SKM-1 treated with dmso at 0.1 percent for 144 hours (cell line): ENCODE measurements around the gene ARSB.
"Not testable (repeated sequence)": the region's sequence is repeated elsewhere in the genome, so short reads cannot be mapped to it uniquely, and the experiment has no call there.

ENCODE experiments used
- DNase-seq: peaks from one replicate; lab custom pipeline; 2025; ENCODE audit not compliant: unreplicated experiment; lab: John Stamatoyannopoulos, UW

The ARSB gene

GRCh38 chr5:78851891-78852290 is 133.2 kb downstream of the ARSB start:
- not testable (repeated sequence) for DNase-seq

DNA sequence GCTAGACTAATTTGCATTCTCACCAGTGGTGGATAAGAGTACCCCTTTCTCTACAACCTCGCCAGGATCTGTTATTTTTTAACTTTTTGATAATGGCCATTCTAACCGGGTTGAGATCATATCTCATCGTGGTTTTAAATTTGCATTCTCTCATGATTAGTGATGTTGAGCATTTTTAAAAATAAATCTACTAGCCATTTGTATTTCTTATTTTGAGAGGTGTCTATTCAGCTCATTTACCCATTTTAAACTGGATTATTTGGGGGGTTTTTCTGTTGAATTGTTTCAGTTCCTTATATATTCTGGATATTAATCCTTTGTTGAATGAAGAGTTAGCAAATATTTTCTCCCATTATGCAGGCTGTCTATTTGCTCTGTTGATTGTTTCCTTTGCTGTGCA is 139.6 kb downstream of the ARSB start:
- no peak for DNase-seq

DNA sequence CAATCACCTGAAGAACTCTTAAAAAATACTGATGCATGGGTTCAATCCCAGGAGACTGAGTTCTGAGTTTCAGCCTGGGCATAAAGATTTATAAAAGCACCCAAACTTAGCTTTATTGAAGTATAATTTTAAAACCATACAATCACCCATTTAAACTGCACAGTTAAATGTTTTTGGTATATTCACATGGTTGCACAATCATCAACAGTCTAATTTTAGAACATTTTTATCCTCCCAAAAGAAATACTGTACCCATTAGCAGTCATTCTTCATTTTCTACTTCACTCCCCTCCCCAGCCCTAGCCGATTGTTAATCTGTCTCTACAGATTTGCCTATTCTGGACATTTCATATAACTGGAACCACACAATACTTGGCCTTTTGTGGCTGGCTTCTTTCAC is 141.7 kb downstream of the ARSB start:
- no peak for DNase-seq

DNA sequence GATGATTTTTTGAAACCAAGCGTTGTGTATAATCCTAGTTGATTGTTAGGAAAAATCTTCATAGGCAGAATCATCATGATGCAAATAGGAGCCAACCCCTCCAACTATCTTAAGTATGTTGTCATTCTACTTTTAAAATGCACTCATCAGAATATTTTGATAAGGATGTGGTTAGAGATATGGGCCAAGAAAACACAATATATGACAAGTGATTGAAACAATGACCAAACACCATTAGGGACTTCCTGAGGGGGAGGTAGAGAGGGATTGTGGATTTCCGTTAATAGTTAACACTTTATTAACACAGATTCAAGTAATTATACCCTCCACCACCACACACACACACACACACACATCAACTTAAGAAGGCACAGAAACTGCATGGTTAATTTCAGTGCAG is 143.3 kb downstream of the ARSB start:
- DNase-seq = no peak

GRCh38 chr5:78838753-78839152 is 146.4 kb downstream of the ARSB start:
- DNase-seq = no peak

- no peak for DNase-seq
These were observed 147.3 kb downstream of the ARSB start for GRCh38 chr5:78837836-78838235.

GRCh38 chr5:78835176-78835575 is 149.9 kb downstream of the ARSB start:
- no peak for DNase-seq

DNA sequence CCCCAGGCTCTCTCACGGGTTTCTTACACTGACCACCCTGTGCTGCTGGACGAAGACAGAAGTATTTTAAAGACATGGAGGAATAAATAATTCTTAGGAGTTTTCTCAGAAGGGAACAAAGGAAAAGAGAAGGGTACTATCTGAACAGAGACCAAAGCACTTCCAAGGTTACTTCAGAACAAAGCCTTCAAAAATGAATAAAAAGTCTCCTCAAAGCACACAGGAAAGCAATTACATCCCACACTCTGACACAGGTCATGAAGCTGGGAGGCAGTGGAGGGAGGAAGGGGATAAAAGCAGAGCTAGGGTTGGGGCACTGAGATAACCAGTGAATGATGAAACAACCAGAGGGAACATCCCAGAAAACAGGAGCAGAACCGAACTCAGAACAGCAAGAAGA is 151.8 kb downstream of the ARSB start:
- no peak for DNase-seq

DNA sequence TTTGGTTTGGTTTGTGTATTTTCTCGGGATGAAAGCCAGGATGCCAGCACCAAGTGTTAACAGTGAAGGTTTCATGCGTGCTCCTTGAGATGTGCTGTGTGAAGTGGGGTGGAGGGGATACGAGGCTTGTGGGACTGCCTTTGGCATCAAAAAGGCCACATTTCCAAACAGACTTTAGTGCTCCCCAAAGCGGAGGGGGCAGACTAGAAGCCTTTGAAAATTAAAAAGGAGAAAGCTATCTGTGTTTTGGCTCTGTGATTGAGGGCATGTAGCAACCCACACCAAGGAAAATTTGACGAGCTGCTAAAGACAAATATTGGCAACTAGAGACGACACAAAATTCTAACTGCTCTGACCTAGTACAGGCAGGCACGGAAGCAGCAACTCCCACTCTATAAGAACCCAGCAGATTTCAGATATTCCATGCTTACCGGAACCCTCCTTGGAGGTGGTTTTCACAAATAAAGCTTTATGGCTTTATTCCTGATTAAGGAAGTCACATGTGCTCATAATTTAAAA is 154.5 kb downstream of the ARSB start:
- DNase-seq = no peak

DNA sequence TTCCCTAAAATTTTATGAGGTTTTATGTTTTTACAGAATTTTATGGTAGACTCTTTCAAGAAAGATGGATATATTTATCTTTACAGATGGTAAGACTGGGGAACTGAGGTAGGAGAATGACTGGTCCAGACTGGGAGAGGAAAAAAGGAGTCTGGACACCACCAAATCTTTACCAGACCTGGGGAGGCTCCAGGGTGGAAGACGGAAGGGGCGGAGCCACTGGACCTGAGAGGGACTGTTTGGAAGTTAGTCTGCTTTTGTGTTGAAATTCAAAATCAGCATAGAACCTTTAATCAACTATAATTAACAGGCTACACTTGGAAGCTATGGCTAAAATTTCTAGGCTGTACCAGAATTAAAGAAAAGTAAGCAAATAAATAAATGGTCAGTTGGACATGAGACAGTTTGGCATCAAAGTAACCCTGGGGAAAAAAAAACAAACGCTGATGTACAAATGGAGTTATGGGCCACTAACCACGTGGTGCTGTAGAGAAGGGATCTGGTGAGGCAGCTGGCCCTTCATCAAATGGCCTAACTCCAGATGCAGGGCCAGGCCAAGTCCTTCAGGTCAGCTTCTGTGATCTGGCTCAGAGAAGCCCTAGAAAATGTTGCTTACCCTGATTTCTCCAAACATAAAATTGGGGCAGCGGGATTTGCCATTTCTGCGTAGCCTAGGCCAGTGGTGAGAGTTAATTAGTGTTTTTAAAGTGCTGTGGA is 155.1 kb downstream of the ARSB start:
- DNase-seq = no peak

GRCh38 chr5:78827725-78828124 is 157.4 kb downstream of the ARSB start:
- DNase-seq = no peak

GRCh38 chr5:78824831-78825281 is 160.3 kb downstream of the ARSB start:
- no peak for DNase-seq

DNA sequence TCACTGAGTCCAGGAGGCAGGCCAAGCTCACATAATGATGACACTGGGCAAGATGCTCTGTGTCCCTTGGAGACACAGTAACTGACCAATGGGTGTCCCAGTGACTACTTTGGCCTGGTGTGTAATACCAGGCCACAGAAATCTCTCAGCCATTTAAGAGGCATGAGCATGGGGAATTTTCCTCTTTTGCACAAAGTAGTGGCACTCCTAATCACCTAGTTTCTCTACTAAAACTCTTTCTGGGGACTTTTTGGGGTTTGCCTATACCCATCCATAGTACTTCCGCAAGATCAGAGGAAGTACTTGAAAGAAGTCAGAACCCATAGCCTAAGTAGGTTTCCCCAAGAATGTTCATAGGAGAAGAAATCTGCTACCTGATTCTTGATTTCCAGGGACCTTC is 161.9 kb downstream of the ARSB start:
- no peak for DNase-seq

- DNase-seq = no peak
These were observed 163.5 kb downstream of the ARSB start for GRCh38 chr5:78821536-78822021.

DNA sequence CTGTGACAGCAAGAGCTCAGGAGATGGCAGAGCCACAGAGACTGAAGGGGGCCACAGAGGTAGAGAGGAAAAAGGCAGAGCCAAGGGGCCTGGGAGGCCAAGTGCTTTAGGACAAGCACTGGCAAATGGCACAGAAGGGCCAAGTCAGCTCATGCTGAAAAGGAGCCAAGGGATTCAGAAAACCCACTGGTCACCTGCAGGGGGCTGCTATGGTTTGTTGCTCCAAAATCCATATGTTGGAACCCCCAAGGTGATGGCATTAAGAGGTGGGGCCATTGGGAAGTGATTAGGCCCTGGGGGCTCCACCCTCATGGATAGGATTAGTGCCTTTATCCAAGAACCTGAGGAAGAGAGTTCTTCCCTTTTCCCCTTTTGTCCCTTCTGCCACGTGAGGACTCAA is 165.4 kb downstream of the ARSB start:
- no peak for DNase-seq

DNA sequence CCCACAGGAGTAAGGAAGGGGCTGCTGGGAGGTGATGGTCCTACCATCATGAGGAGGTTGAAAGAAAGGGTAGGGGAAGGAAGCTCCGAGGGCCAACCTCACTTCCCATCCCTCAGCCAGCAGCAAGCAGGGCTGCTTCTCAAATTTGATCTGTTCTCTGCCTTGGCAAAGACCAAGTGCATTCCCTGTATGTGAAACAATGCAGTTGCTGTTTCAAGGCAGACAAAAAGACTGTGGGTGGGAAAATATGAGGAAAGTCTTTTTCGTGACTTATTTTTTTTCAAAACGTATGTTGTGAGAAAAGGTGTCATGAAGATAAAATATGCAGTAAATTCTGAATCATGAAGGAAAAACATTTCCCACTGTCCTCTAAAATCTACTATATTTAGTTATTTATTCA is 165.9 kb downstream of the ARSB start:
- no peak for DNase-seq

DNA sequence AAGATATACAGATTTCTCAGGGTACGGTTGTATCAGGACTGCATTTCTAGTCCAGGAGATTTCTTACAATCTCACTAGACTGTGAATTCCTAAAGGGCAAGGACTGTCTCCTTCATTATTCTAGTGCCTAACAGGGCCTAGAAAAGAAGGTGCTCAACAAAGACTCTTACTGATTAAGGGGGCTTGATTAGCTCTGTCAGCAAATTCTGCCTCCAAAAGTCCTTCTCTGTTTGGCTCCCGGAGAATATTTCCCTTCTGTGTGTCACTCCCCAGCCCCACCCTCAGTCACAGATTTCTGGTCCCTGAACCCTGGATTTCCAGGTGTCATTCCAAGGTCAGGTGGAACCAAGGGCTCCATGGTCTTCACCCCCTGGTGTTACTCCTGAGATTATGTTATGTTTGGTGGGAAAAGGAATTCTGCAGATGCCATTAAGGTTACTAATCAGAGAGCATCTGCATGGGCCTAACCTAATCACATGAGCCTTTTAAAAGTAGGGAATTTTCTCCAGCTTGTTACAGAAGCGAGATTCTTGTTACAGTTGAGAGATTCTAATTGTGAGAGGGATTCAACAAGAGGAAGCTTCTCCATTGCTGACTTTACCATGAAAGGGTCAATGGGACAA is 168.9 kb downstream of the ARSB start:
- DNase-seq = no peak

DNA sequence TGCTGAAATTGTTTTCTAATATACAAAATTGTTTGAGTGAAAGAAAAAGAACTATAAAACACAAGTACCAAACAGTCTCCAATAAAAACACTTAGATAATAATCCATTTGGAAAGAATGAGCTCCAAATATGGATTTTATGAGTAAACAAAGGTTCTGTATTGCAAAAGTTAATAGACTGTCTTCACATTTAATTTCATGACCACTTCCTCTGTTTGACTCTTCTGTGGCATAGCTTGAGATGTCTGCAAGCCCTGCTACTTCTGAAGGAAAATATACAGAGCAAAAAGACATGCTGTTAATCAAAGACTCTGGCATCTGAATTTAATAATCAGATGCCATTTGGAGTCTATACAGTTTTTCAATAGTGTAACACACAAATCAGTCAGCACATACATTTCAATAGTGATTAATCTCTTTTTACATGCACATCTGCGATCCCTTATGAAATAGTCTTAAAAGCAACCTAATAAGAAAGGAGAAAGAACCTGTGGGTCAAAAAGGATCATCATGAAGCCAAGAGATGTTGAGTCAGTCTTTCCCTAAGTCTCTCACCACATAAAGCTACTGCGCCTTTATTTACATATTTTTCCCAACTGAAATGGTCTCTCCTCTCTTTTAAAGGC is 171.1 kb downstream of the ARSB start:
- DNase-seq = no peak

DNA sequence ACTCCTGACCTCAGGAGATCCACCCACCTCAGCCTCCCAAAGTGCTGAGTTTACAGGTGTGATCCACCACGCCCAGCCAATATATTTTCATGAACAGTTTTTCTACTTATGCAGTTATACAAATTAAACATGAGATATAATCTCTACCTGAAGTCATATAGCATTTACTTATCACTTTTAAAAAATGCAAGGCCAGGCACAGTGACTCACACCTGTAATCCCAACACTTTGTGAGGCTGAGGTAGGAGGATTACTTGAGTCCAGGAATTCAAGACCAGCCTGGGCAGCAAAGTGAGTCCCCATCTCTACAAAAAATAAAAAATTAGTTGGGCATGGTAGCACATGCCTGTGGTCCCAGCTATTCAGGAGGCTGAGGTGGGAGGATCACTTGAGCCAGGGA is 171.8 kb downstream of the ARSB start:
- DNase-seq = no peak

- no peak for DNase-seq
These were observed 173.2 kb downstream of the ARSB start for GRCh38 chr5:78811866-78812265.

- DNase-seq = no peak
These were observed 173.8 kb downstream of the ARSB start for GRCh38 chr5:78811121-78811817.
